SKM-1 treated with dmso at 0.1 percent for 144 hours (cell line): Measurements from ENCODE around the gene STK36.

Source experiments
- DNase-seq: peaks from one replicate; lab custom pipeline; 2025; ENCODE audit not compliant: unreplicated experiment; lab: John Stamatoyannopoulos, UW

Gene STK36

GRCh38 chr2:218746960-218747359 lies 75.1 kb downstream of the STK36 start:
- no peak for DNase-seq

DNA sequence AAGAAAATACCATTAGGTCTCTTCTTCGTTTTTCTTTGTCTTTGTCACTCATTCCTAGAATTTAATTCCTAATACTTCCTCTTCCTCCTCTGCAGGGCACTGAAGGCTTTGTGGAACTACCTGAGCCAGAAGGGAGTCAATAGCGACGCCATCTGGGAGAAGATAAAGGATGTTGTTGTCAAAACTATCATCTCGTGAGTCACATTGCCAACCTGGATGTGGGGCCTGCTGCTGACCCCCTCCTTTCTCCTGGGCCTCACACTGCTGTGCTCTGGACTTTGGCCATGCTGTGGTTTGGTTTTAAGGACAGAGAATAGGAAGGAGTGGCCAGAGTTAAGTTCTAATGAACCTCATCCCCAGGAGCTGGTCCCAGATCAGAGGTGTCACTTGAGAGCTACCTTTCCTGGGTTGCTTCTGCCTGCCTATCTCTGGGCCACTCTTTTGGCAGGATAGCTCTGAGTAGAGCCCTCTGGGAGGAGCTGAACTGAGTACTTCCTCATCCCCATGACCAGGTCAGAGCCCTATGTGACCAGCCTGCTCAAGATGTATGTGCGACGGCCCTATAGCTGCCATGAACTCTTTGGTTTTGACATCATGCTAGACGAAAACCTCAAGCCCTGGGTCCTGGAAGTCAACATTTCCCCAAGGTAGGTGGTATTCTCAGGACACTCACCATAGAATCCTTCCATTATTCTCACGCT lies 77.0 kb downstream of the STK36 start:
- DNase-seq, result no peak
